SK-N-SH (cell line): ENCODE data around the gene SFRP2.

Experiments used
- EZH2phosphoT487 ChIP-seq: fragments of 200-600 bp; sonication (generic); IDR thresholded peaks from 2 replicates; pipeline ENCODE4 v1.6.1; 2017; ENCODE audit warnings: low read depth, mixed run types, mild to moderate bottlenecking, antibody characterized with exemption, moderate library complexity, borderline replicate concordance
- FOXM1 ChIP-seq: IDR thresholded peaks from 2 replicates; pipeline ENCODE4 v1.4.0; 2012; ENCODE audit warnings: low read depth, mild to moderate bottlenecking
- JUND ChIP-seq: IDR thresholded peaks from 2 replicates; pipeline ENCODE4 v1.4.0; 2012
- MEF2A ChIP-seq: IDR thresholded peaks from 2 replicates; pipeline ENCODE4 v1.4.0; 2012; ENCODE audit warnings: low read depth, borderline replicate concordance
- MXI1 ChIP-seq: IDR thresholded peaks from 2 replicates; pipeline ENCODE4 v1.6.1; 2012; ENCODE audit warnings: mild to moderate bottlenecking, low read depth, low read length, improper control_type of control experiment
- POLR2AphosphoS5 ChIP-seq: IDR thresholded peaks from 2 replicates; pipeline ENCODE4 v1.6.1; 2012; ENCODE audit warnings: low read depth, low read length
- RAD21 ChIP-seq: IDR thresholded peaks from 2 replicates; pipeline ENCODE4 v1.6.1; 2012; ENCODE audit warnings: mild to moderate bottlenecking, low read length
- SIN3A ChIP-seq: IDR thresholded peaks from 2 replicates; pipeline ENCODE4 v1.6.1; 2012; ENCODE audit warnings: low read depth, mild to moderate bottlenecking, low read length, moderate library complexity, borderline replicate concordance
- SMC3 ChIP-seq: IDR thresholded peaks from 2 replicates; pipeline ENCODE4 v1.6.1; 2012; ENCODE audit warnings: low read depth, low read length, improper control_type of control experiment
- TEAD4 ChIP-seq: IDR thresholded peaks from 2 replicates; pipeline ENCODE4 v1.4.0; 2012; ENCODE audit warnings: mild to moderate bottlenecking, borderline replicate concordance; ENCODE audit not compliant: insufficient read depth
- TF ChIP-seq, protein P1 (sequence below): fragments of 200-600 bp; sonication (generic); IDR thresholded peaks from 2 replicates; pipeline ENCODE4 v1.6.1; 2017; ENCODE audit warnings: antibody characterized with exemption, mild to moderate bottlenecking, moderate library complexity
- TF ChIP-seq, protein P2 (sequence below): IDR thresholded peaks from 2 replicates; pipeline ENCODE4 v1.6.1; 2012; ENCODE audit warnings: mild to moderate bottlenecking, low read depth, low read length, moderate library complexity
- TF ChIP-seq, protein P3 (sequence below): fragments of 150-350 bp; IDR thresholded peaks from 2 replicates; pipeline ENCODE4 v1.6.1; 2016; ENCODE audit warnings: mild to moderate bottlenecking, low read depth, low read length
- TF ChIP-seq, protein P4 (sequence below): IDR thresholded peaks from 2 replicates; pipeline ENCODE4 v1.4.0; 2012; ENCODE audit warnings: low read depth

DNA sequence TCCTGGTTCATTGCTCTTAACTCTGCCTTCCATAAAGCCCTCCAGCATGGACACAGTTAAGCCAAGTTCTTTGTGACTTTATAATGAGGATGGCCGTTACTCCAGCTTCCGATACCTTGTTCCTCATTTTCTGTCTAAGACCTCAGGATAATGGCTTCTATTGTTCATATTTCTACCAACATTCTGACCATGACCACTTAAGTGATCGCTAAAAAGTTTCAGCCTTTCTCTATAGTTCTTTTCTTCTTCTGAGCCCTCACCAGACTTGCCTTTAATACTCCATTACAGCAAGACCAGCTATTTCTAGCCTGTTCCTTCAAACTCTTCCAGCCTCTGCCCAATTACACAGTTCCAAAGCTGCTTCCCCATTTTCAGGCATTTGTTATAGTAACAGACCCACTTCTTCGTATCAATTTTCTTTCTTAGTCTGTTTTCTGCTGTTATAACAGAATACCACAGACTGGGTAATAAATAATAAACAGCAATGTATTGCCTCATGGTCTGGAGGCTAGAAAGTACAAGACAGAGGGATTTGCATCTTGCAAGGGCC is 41.4 kb downstream of the SFRP2 start:
- TF ChIP-seq, protein P1, sequence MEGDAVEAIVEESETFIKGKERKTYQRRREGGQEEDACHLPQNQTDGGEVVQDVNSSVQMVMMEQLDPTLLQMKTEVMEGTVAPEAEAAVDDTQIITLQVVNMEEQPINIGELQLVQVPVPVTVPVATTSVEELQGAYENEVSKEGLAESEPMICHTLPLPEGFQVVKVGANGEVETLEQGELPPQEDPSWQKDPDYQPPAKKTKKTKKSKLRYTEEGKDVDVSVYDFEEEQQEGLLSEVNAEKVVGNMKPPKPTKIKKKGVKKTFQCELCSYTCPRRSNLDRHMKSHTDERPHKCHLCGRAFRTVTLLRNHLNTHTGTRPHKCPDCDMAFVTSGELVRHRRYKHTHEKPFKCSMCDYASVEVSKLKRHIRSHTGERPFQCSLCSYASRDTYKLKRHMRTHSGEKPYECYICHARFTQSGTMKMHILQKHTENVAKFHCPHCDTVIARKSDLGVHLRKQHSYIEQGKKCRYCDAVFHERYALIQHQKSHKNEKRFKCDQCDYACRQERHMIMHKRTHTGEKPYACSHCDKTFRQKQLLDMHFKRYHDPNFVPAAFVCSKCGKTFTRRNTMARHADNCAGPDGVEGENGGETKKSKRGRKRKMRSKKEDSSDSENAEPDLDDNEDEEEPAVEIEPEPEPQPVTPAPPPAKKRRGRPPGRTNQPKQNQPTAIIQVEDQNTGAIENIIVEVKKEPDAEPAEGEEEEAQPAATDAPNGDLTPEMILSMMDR = no peak
- TF ChIP-seq RAD21 (no peak), JUND (no peak), POLR2AphosphoS5 (no peak), EZH2phosphoT487 (no peak), SMC3 (no peak), SIN3A (no peak), MXI1 (no peak), FOXM1 (no peak), MEF2A (no peak), TEAD4 (no peak)
- TF ChIP-seq, protein P2, sequence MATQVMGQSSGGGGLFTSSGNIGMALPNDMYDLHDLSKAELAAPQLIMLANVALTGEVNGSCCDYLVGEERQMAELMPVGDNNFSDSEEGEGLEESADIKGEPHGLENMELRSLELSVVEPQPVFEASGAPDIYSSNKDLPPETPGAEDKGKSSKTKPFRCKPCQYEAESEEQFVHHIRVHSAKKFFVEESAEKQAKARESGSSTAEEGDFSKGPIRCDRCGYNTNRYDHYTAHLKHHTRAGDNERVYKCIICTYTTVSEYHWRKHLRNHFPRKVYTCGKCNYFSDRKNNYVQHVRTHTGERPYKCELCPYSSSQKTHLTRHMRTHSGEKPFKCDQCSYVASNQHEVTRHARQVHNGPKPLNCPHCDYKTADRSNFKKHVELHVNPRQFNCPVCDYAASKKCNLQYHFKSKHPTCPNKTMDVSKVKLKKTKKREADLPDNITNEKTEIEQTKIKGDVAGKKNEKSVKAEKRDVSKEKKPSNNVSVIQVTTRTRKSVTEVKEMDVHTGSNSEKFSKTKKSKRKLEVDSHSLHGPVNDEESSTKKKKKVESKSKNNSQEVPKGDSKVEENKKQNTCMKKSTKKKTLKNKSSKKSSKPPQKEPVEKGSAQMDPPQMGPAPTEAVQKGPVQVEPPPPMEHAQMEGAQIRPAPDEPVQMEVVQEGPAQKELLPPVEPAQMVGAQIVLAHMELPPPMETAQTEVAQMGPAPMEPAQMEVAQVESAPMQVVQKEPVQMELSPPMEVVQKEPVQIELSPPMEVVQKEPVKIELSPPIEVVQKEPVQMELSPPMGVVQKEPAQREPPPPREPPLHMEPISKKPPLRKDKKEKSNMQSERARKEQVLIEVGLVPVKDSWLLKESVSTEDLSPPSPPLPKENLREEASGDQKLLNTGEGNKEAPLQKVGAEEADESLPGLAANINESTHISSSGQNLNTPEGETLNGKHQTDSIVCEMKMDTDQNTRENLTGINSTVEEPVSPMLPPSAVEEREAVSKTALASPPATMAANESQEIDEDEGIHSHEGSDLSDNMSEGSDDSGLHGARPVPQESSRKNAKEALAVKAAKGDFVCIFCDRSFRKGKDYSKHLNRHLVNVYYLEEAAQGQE = no peak
- TF ChIP-seq, protein P3, sequence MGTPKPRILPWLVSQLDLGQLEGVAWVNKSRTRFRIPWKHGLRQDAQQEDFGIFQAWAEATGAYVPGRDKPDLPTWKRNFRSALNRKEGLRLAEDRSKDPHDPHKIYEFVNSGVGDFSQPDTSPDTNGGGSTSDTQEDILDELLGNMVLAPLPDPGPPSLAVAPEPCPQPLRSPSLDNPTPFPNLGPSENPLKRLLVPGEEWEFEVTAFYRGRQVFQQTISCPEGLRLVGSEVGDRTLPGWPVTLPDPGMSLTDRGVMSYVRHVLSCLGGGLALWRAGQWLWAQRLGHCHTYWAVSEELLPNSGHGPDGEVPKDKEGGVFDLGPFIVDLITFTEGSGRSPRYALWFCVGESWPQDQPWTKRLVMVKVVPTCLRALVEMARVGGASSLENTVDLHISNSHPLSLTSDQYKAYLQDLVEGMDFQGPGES = no peak
- TF ChIP-seq, protein P4, sequence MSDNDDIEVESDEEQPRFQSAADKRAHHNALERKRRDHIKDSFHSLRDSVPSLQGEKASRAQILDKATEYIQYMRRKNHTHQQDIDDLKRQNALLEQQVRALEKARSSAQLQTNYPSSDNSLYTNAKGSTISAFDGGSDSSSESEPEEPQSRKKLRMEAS = no peak
